ENCODE measurements around the gene ATN1.
"Not testable (repeated sequence)": the region's sequence is repeated elsewhere in the genome, so short reads cannot be mapped to it uniquely, and the experiment has no call there.

ATN1 gene

GRCh38 chr12:6927379-6928021 is at the start of gene ATN1:
ATN1 (plus strand) TSS chr12:6927959; CDS start chr12:6934002, 6,043 bp downstream.
- DNase-seq (ENCODE audit: low read depth): no peak

DNA sequence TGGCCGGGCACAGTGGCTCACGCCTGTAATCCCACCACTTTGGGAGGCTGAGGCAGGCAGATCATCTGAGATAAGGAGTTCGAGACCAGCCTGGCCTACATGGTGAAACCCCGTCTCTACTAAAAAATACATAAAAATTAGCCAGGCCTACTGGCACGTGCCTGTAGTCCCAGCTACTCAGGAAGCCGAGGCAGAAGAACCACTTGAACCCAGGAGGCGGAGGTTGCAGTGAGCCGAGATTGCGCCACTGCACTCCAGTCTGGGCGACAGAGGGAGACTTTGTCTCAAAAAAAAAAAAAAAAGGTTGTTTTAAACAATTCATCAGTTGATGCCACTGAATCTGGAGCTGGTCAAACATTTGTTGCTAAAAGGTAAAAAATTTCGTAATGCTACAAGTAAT is 47.9 kb upstream of the ATN1 start:
- DNase-seq (ENCODE audit: low read depth): not testable (repeated sequence)

DNA sequence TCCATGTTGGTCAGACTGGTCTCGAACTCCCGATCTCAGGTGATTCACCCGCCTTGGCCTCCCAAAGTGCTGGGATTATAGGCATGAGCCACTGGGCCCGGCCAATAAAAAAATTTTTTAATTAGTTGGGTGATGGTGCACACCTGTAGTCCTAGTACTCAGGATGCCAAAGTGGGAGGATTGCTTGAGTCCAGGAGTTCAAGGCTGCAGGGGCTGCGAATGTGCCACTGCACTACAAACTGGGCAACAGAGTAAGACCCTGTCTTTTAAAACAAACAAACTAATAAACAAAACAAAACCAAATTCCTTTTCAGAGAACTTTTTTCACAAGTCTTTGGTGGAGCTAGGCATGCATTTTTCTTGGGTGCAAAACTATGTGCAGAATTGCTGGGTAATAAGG is 44.5 kb upstream of the ATN1 start:
- DNase-seq (ENCODE audit: low read depth): no peak

- DNase-seq (ENCODE audit: low read depth): no peak
Observed at GRCh38 chr12:6883683-6884082, 44.1 kb upstream of the ATN1 start.

DNA sequence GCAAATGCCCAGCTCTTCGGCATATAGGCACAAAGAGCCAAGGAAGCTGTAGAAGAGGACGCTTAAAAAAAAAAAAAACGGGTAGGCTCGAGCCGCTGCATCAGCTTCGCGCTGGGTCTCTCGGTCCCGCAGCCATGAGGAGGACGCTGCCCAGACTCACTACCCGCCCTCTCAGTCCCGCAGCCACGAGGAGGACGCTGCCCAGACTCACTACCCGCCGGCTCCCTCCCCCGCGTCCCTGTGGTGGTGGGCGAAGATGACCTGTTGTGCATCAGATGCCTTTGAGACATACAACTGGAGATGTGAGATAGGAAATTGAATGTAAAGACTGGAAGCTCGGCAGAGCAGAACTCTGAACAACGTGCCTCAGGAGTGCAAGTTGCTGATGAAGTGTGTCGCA is 43.2 kb upstream of the ATN1 start:
- no peak for DNase-seq (ENCODE audit: low read depth)

DNA sequence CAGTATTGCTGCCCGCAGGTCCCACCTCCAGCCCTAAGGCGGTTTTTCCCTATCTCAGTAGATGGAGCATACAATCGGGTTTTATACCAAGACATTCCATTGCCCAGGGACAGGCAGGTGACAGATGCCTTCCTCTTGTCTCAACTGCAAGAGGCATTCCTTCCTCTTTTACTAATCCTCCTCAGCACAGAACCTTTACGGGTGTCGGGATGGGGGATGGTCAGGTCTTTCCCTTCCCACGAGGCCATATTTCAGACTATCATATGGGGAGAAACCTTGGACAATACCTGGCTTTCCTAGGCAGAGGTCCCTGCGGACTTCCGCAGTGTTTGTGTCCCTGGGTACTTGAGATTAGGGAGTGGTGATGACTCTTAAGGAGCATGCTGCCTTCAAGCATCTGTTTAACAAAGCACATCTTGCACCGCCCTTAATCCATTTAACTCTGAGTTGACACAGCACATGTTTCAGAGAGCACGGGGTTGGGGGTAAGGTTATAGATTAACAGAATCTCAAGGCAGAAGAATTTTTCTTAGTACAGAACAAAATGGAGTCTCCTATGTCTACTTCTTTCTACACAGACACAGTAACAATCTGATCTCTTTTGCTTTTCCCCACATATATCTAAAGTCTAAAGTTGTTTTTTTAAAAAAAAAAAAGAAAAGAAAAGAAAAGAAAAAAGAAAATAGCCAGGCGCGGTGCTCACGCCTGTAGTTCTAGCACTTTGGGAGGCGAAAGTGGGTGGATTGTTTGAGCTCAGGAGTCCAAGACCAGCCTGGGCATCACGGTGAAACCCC is 41.4 kb upstream of the ATN1 start:
- not testable (repeated sequence) for DNase-seq (ENCODE audit: low read depth)

DNA sequence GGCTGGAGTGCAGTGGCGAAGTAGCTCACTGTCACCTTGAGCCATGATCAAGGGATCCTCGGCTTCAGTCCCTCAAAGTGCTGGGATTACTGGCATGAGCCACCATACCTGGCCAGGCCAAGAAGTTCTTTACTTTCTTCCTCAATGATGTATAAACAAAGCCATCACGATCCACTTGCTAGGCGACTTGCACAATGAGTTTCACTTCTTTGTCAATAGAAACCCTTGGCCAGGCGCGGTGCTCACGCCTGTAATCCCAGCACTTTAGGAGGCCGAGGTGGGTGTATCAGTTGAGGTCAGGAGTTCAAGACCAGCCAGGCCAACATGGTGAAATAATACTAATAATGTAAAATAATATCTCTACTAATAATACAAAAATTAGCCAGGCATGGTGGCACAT is 40.3 kb upstream of the ATN1 start:
- DNase-seq (ENCODE audit: low read depth): no peak

DNA sequence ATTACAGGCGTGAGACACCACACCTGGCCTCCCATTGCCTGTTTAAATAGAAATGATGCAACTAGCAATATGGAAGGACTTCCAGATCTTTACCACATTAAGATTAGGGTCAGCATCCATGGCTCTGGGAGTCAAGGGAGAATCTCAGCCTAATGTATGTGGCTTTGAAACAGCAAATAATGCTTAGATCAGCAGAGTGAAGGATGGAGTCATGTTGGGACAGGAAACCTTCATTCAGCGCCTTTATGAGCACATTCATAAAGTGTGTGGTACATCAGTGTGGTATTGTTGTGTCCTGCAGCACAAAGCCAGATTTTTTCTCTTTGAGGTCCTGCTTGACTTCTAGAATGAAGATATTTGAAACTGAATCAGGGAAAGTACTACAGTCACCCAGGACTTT is 39.4 kb upstream of the ATN1 start:
- DNase-seq (ENCODE audit: low read depth): no peak

DNA sequence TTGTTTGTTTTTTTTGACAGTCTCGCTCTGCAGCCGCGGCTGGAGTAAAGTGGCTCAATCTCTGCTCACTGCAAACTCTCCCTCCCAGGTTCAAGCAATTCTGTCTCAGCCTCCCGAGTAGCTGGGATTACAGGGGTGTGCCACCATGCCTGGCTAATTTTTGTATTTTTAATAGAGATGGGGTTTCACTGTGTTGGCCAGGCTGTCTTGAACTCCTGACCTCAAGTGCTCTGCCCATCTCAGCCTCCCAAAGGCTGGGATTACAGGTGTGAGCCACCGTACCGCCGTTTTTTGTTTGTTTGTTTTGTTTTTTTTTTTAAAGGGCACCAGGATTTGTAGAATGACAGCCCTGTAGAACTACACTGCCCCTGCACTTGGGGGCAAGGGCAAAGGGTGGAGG is 39.0 kb upstream of the ATN1 start:
- not testable (repeated sequence) for DNase-seq (ENCODE audit: low read depth)

DNA sequence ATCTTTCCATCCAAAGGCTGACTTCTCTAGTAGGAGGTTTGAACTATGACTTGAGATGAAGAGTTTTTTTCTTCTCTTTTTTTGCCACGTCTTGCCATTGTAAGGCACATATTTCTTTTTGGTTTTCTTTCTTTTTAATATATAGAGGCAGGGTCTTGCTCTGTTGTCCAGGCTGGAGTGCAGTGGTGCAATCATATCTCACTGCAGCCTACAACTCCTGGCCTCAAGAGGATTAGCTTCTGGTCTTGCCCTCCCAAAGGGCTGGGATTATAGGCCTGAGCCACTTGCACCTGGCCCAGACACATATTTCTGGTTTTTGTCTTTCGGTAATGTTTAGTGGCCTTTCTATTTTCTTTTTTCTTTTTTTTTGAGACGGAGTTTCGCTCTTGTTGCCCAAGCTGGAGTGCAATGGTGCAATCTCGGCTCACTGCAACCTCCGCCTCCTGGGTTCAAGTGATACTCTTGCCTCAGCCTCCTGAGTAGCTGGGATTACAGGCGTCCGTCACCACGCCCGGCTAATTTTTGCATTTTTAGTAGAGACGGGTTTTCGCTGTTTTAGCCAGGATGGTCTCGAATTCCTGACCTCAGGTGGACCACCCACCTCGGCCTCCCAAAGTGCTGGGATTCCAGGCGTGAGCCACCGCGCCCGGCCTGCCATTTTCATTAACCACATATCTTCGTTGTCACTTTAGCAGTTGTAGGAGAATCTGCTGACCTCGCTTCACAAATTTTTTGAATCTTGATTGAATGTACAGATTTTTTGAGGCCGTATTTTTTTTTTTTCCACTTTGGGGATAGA is 37.8 kb upstream of the ATN1 start:
- not testable (repeated sequence) for DNase-seq (ENCODE audit: low read depth)

DNA sequence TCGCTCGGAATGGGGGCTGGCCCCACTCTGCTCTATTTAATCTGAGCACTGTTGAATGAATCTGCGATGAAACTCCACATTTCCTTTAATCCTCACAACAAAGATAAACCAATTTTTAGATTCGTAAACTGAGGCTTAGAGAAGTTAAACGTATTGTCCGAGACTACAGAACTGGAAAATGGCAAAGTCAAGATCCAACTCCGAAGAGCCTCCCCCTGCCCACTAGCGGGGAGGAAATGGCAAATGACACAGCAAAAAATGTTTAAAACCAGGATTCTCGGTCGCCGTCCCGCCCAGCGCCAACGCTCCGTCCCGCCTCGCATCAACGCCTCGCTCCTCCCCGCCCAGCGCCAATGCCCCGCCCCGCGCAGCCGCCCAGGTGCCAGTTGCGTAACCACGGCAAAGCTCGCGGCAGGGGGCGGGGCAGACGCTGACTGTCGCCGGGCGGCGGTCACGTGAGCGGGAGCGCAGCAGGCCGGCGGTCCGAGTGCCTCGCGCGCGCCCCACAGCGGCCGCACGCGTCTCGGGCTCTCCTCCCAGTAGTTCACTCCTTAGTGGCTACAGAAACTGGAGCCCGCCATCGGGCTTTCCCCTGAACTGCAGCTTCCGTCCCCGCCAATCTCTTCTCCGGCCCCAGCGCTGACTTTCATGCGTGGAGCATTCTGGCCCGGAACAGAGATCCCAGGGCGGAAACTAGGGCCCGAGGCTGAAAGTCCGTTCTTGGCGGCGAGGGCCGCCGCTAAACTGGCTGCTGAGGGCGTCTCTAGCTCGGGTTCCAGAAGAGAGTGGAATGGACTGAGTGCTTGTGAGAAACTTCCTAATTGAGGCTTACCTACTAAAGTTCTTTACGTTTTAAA is 36.7 kb upstream of the ATN1 start:
- DNase-seq (ENCODE audit: low read depth): peak; percentile 74

- DNase-seq (ENCODE audit: low read depth): no peak
Observed at GRCh38 chr12:6891646-6892001, 36.1 kb upstream of the ATN1 start.

- DNase-seq (ENCODE audit: low read depth): not testable (repeated sequence)
Observed at GRCh38 chr12:6892683-6893082, 35.1 kb upstream of the ATN1 start.

- no peak for DNase-seq (ENCODE audit: low read depth)
Observed at GRCh38 chr12:6894321-6894720, 33.4 kb upstream of the ATN1 start.

DNA sequence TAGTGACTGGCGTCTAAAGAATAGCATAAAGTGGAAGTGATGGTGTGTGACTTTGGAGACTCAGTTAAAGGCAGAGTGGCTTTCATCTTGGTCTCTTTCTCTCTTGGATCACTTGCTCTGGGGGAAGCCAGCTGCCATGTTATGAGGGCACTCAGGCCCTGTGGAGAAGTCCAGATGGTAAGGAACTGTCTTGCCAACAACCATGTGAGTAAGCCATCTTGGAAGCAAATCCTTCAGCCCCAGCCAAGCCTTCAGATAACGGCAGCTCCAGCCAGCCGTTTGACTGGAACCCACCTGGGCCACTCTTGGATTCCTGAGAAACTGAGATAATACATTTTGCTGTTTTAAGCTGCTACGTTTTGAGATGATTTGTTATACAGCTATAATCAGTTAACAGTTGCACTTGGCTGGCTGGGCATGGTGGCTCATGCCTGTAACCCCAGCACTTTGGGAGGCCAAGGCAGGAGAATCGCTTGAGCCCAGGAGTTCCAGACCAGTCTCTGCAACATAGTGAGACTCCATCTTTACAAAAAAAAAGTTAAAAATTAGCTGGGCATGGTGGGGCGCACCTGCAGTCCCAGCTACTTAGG is 30.8 kb upstream of the ATN1 start:
- DNase-seq (ENCODE audit: low read depth): no peak

GRCh38 chr12:6899427-6899826 is 28.3 kb upstream of the ATN1 start:
- no peak for DNase-seq (ENCODE audit: low read depth)

GRCh38 chr12:6899837-6900519 is 27.8 kb upstream of the ATN1 start:
- no peak for DNase-seq (ENCODE audit: low read depth)

GRCh38 chr12:6902448-6902847 is 25.3 kb upstream of the ATN1 start:
- no peak for DNase-seq (ENCODE audit: low read depth)

GRCh38 chr12:6903722-6904121 is 24.0 kb upstream of the ATN1 start:
- DNase-seq (ENCODE audit: low read depth): no peak

DNA sequence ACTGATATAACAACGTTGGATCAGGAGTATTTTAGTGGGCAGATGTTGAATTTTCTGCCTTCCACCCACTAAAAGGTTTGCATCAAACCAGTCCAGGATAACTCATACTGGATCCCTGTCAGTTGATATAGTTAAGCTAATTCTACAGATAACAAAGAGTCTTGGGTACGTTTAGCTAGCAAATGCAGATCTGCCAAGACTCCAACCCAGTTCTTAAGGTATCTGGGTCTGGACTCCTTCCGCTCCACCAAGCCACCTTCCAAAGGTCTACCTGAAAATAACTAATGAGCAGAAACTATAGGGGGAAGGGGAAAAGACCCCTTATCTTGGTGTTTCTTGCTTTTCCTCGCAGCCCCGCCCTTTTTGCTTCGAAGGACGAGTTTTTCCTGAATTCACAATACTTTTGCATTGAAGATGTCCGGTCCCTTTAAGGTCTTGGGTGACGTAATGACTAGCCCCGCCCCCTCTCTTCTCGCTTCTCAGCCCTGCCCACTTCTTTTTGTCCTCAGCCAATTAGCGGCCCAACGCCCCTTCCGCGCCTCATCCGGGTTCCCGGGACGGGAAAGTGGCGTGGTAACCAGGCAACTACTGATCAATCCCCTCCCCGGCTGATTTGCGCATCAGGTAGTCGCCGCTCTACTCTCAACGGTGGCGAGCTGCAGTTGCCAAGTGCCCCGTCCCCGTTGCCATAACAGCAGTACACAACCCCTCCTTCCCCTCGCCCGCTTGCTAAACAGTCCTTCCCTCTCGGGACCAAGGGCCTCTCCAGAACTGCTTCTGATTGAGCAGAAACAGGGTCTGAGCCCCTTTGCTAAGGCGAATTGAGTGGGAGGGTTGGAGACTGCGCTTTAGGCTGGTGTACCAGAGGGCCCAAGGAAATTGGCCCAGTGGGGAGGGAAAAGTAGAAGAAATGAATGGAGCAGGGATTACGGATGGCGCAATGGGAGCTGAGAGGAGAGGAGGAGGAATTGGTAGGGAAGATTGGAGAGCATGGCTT is 23.2 kb upstream of the ATN1 start, which contains the start of gene LRRC23:
LRRC23 (plus strand) TSS at position 543 of the 997 bp plus-strand sequence. CDS start 812 bp downstream, outside the sequence.
- peak; percentile 78 for DNase-seq (ENCODE audit: low read depth)
